HL-60 (cell line): ENCODE results near the gene PAQR3.

Source experiments
- CTCF ChIP-seq: IDR thresholded peaks from one replicate; pipeline ENCODE4 v1.5.1; 2011; ENCODE audit warnings: low read length, control low read depth, inconsistent platforms; ENCODE audit not compliant: insufficient read depth
- POLR2AphosphoS5 ChIP-seq: IDR thresholded peaks from 2 replicates; pipeline ENCODE4 v1.6.1; 2012; ENCODE audit warnings: low read depth

GRCh38 chr4:78904143-78904542 lies 35.1 kb downstream of the PAQR3 start:
- TF ChIP-seq CTCF: no peak
- no peak for TF ChIP-seq POLR2AphosphoS5
